ENCODE results near the gene MRGPRD.

MRGPRD gene

DNA sequence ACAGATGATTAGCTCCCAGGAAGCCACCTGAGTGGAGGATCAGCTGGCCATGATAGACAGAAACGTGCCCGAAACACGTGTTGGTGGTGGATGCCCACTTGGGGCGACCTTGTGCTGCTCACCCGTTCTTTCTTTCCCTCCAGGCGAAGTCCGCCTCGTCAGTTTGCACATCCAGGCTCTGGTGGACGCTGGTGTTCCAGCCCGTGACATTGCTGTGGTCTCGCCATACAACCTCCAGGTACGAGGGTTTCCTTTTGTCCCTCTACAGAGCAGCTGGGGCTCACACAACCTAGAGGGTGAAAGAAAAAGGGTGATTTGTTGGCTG is 46.5 kb downstream of the MRGPRD start:
- peaks cover 27% of the 10 kb centered on the region for H3K36me3 ChIP-seq (ENCODE audit: control insufficient read depth, insufficient read depth, low read length)
- no peaks in the 10 kb centered on the region for H3K9me3 ChIP-seq (ENCODE audit: control insufficient read depth, low read length)
- no peak overlapping the region for H3K9ac ChIP-seq (ENCODE audit: low read length)
- H3K27me3 ChIP-seq (ENCODE audit: control insufficient read depth, insufficient read depth, low read length), result no peaks in the 10 kb centered on the region
- no peaks in the 10 kb centered on the region for H3K4me1 ChIP-seq (ENCODE audit: control insufficient read depth, insufficient read depth, low read length)
- H3K4me3 ChIP-seq (ENCODE audit: low read length), result no peak overlapping the region

DNA sequence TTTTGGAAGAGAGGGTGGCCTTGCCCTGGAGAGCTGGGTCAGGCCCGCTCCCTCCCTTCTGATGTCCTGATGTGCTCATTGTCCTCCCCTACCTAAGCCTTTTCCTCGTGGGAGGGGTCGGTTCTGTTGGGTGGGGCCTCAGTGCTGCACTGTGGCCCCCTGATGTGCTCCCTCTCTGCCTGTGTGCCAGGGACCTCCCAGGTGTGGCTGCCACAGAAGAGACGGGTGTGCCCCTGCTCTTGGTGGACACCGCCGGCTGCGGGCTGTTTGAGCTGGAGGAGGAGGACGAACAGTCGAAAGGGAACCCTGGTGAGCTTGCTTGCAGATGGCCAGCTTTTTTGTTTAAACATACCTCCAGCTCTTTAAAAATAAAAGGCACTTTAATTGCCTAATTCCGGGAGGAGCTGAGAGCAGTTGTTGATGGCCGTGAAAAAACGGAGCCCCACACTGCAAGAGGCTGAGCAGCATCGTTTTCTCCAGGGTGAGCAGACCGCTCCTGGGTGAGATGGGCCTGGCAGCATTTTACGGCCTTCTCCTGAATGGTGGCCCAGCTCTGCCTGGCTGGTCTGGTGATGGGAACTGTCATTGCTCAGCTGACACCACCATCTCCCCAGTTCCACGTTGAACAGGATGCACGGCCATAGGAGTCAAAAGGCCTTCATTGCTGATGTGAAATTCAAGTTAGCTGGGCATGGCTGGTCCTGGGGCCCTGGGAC is 47.0 kb downstream of the MRGPRD start:
- Histone ChIP-seq H3K4me1 (ENCODE audit: control insufficient read depth, insufficient read depth, low read length) (no peaks in the 10 kb centered on the region), H3K36me3 (ENCODE audit: control insufficient read depth, insufficient read depth, low read length) (peaks cover 30% of the 10 kb centered on the region), H3K9me3 (ENCODE audit: control insufficient read depth, low read length) (no peaks in the 10 kb centered on the region), H3K4me3 (ENCODE audit: low read length) (no peak overlapping the region), H3K27me3 (ENCODE audit: control insufficient read depth, insufficient read depth, low read length) (no peaks in the 10 kb centered on the region), H3K9ac (ENCODE audit: low read length) (no peak overlapping the region)

DNA sequence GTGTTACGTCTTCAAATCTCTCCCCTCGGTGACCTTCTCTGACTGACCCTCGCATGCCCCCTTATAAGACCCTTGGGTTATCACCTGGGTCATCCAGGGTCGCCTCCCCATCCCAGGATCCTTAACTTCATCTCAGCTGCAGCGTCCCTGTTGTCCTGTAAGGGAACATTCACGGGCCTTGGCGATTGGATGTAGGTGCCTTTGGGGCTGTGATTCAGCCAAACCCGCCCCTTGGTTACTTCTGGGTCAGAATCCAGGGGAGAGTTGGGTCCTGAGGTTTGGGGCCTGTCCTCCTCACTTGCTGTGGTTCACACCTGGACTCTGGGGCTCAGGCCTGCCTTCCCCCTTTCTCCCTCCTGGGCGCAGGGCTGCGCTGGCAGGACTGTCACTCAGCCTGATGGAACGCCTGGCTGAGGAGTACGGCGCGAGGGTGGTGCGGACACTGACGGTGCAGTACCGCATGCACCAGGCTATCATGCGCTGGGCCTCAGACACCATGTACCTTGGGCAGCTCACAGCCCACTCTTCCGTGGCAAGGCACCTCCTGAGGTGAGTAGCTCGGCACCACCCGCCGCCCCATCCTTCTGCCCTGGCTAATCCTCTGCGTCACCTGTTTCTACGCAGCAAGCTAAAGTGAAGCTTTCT is 47.7 kb downstream of the MRGPRD start:
- H3K4me3 ChIP-seq (ENCODE audit: low read length), result no peak overlapping the region
- no peaks in the 10 kb centered on the region for H3K9me3 ChIP-seq (ENCODE audit: control insufficient read depth, low read length)
- no peak overlapping the region for H3K9ac ChIP-seq (ENCODE audit: low read length)
- no peaks in the 10 kb centered on the region for H3K27me3 ChIP-seq (ENCODE audit: control insufficient read depth, insufficient read depth, low read length)
- peaks cover 36% of the 10 kb centered on the region for H3K36me3 ChIP-seq (ENCODE audit: control insufficient read depth, insufficient read depth, low read length)
- H3K4me1 ChIP-seq (ENCODE audit: control insufficient read depth, insufficient read depth, low read length), result no peaks in the 10 kb centered on the region

DNA sequence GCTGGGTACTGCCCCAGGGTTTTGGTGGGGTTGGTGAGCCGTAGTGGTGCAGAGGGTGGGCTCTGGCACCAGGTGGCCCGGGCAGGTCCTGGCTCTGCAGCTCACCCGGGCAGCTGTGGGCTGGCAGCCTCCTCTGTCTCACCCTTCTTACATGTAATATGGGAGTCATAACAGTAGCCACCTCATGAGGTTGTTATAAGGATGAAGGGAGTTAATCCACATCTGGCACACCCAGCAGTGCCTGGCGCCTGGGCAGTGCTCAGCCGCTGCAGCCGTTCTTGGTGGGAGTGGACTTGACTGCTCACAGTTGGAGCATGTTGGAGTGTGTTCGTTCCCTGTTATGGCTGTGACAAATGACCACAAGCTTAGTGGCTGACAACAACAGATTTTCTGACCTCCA is 48.4 kb downstream of the MRGPRD start:
- H3K9me3 ChIP-seq (ENCODE audit: control insufficient read depth, low read length), result no peaks in the 10 kb centered on the region
- H3K4me3 ChIP-seq (ENCODE audit: low read length), result no peak overlapping the region
- no peaks in the 10 kb centered on the region for H3K27me3 ChIP-seq (ENCODE audit: control insufficient read depth, insufficient read depth, low read length)
- peaks cover 37% of the 10 kb centered on the region for H3K36me3 ChIP-seq (ENCODE audit: control insufficient read depth, insufficient read depth, low read length)
- no peak overlapping the region for H3K9ac ChIP-seq (ENCODE audit: low read length)
- H3K4me1 ChIP-seq (ENCODE audit: control insufficient read depth, insufficient read depth, low read length), result no peaks in the 10 kb centered on the region

DNA sequence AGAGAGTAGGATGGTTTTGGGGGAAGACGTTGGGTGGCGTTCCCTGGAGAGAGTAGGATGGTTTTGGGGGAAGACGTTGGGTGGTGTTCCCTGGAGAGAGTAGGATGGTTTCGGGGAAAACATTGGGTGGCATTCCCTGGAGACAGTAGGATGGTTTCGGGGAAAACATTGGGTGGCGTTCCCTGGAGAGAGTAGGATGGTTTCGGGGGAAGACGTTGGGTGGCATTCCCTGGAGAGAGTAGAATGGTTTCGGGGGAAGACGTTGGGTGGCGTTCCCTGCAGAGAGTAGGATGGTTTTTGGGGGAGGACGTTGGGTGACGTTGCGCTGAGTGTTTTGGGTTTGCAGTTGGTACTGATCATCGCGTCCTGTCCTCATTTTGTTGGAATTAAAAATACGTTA is 48.9 kb downstream of the MRGPRD start:
- Histone ChIP-seq H3K9me3 (ENCODE audit: control insufficient read depth, low read length) (no peaks in the 10 kb centered on the region), H3K9ac (ENCODE audit: low read length) (no peak overlapping the region), H3K27me3 (ENCODE audit: control insufficient read depth, insufficient read depth, low read length) (no peaks in the 10 kb centered on the region), H3K4me1 (ENCODE audit: control insufficient read depth, insufficient read depth, low read length) (no peaks in the 10 kb centered on the region), H3K36me3 (ENCODE audit: control insufficient read depth, insufficient read depth, low read length) (peaks cover 37% of the 10 kb centered on the region), H3K4me3 (ENCODE audit: low read length) (no peak overlapping the region)

DNA sequence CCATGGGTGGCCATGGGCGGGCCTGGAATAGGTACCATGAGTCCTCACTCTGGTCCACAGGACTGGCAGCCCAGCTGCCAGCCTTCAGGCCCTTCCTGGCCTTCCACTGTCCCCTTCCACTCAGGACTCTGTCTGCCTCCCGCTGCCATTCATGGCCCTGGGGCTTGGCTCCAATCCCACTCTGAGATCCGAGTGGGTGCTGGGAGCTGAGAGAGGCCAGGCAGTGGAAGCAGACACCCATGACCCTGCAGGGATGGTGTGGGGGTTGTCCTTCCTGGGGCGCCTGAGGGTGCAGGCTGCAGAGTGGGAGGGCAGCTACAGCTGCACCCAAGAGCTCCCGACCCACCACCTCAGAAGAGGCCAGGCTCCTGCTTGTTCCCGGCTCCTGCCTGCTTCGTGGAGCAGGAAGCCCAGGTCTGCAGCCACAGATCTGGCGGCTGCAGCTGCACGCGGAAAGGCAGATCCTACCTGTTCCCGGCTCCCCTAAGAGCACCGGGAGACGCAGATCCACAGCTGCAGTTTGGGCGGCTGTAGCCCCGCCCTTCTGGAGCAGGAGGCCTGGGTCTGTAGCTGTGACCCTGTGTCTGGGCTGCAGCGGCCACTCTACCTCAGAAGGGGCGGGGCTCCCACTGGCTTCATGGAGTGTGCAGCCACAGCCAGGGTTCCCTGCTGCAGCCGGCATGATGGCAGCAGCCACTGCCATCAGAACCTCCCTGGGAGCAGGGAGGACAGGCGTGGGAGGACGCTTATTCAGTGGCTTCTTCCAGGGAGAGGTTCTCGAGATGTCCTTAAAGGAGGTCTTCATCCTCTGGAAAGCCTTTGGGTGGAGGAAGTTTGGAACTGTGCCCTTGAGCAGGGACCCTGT is 49.6 kb downstream of the MRGPRD start:
- no peaks in the 10 kb centered on the region for H3K27me3 ChIP-seq (ENCODE audit: control insufficient read depth, insufficient read depth, low read length)
- H3K4me3 ChIP-seq (ENCODE audit: low read length), result no peak overlapping the region
- H3K4me1 ChIP-seq (ENCODE audit: control insufficient read depth, insufficient read depth, low read length), result no peaks in the 10 kb centered on the region
- peaks cover 34% of the 10 kb centered on the region for H3K36me3 ChIP-seq (ENCODE audit: control insufficient read depth, insufficient read depth, low read length)
- no peak overlapping the region for H3K9ac ChIP-seq (ENCODE audit: low read length)
- H3K9me3 ChIP-seq (ENCODE audit: control insufficient read depth, low read length), result no peaks in the 10 kb centered on the region
